Kidney epithelial cell (primary cell): ENCODE measurements around the gene LLPH. TPM values are rescaled to one million over a fixed set of nuclear protein-coding genes. Genes with fewer than 3 reads are reported as not detected.
A peak's percentile ranks its signal among the peaks of the same experiment; 100 is the strongest.

Source experiments
- DNase-seq: peaks from one replicate; pipeline ENCODE4 v3.0.0-alpha.2; 2010; ENCODE audit warnings: low read depth
- H3K27me3 ChIP-seq: 2 replicates; pipeline ENCODE4 v1.6.0; 2011; ENCODE audit warnings: low read length; ENCODE audit not compliant: control insufficient read depth, insufficient read depth
- H3K36me3 ChIP-seq: 2 replicates; pipeline ENCODE4 v1.5.1; 2011; ENCODE audit warnings: low read length; ENCODE audit not compliant: control insufficient read depth, insufficient read depth
- H3K4me3 ChIP-seq: 2 replicates; pipeline ENCODE4 v1.5.1; 2011; ENCODE audit warnings: low read depth, mild to moderate bottlenecking, control low read depth, low read length
- CTCF ChIP-seq: IDR thresholded peaks from 2 replicates; pipeline ENCODE4 v1.5.1; 2011; ENCODE audit warnings: mild to moderate bottlenecking, moderate library complexity, low read length, control low read depth, inconsistent platforms; ENCODE audit not compliant: insufficient read depth, poor library complexity, severe bottlenecking
- total RNA-seq: library from RNA; depleted of rRNA; stranded (reverse); fragments of >200 nt; gene quantifications from 2 replicates; pipeline ENCODE4 v1.2.3, GENCODE V29; 2015

Gene LLPH
- total RNA-seq, 1 donor from 2014 or later, result 23.6 TPM

- Histone ChIP-seq H3K4me3 (no peak overlapping the region), H3K27me3 (no peaks in the 10 kb centered on the region), H3K36me3 (peaks cover 1% of the 10 kb centered on the region)
- no peak for DNase-seq
- TF ChIP-seq CTCF, result peak; percentile 11
These were observed 10.1 kb downstream of the LLPH start for GRCh38 chr12:66120477-66120876.

- Histone ChIP-seq H3K36me3 (no peaks in the 10 kb centered on the region), H3K27me3 (no peaks in the 10 kb centered on the region), H3K4me3 (no peak overlapping the region)
- no peak for DNase-seq
- no peak for TF ChIP-seq CTCF
These were observed 10.7 kb downstream of the LLPH start for GRCh38 chr12:66119870-66120241.

GRCh38 chr12:66119229-66119869 is 11.2 kb downstream of the LLPH start:
- no peak for DNase-seq

GRCh38 chr12:66118240-66118891 is 12.2 kb downstream of the LLPH start:
- Histone ChIP-seq H3K36me3 (no peaks in the 10 kb centered on the region), H3K4me3 (no peak overlapping the region), H3K27me3 (no peaks in the 10 kb centered on the region)
- TF ChIP-seq CTCF, result no peak
- DNase-seq, result peak; percentile 23

More at GRCh38 chr12:66119229-66119869, 11.2 kb downstream of the LLPH start:
- Histone ChIP-seq H3K4me3 (no peak overlapping the region), H3K27me3 (no peaks in the 10 kb centered on the region), H3K36me3 (no peaks in the 10 kb centered on the region)
- no peak for TF ChIP-seq CTCF

- Histone ChIP-seq H3K27me3 (no peaks in the 10 kb centered on the region), H3K4me3 (no peak overlapping the region), H3K36me3 (no peaks in the 10 kb centered on the region)
- no peak for TF ChIP-seq CTCF
- DNase-seq, result no peak
These were observed 13.3 kb downstream of the LLPH start for GRCh38 chr12:66117242-66117641.

GRCh38 chr12:66115071-66115600 is 15.4 kb downstream of the LLPH start:
- no peak for DNase-seq
- Histone ChIP-seq H3K36me3 (no peaks in the 10 kb centered on the region), H3K4me3 (no peak overlapping the region), H3K27me3 (no peaks in the 10 kb centered on the region)
- no peak for TF ChIP-seq CTCF
